HG03565 (cell line): Measurements from ENCODE around the gene CYB5RL.
"Not testable (repeated sequence)": the region's sequence is repeated elsewhere in the genome, so short reads cannot be mapped to it uniquely, and the experiment has no call there.

ENCODE experiments used
- ATAC-seq: cut with Tn5 transposase; IDR thresholded peaks from one replicate; pipeline ENCODE4 v1.9.1; 2021; ENCODE audit warnings: mild to moderate bottlenecking, moderate library complexity; ENCODE audit not compliant: unreplicated experiment

Gene CYB5RL

DNA sequence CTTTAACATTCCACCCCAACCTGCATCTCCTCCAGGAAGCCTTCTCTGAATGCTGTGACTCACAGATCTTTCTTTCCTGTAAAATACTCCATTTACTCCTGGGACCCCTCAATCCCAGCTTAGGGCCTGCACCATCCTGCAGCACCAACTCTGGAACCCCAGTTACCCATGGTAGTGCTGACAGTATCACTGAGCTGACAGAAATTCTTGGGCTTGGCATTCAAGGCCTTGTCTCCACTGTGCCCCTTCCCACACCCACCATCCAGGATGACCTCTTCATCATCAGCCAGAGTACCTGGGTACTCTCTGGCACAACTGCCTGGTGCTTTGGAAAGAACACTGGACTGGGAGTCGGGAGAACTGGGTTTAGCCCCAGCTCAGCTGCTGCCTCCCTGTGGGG lies 8.3 kb downstream of the CYB5RL start:
- no peak for ATAC-seq

DNA sequence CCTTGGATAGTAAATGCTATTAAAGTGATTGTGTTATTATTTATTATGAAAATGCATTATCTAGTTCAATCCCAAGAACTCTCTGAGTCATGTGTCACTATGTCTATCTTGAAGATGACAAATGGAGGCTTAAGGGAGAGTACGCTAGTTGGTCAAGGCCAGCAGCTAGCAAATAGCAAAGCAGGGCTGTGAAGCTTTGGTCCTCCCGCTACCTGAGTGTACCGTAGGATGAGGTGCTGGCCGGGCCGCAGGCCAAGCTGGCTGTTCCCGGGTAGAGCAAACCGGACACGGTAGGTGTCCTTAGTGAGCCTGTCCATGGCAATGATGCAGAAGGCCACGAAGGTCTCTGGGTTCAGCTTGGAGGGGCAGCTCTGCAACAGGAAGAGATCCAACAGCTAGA lies 9.3 kb downstream of the CYB5RL start:
- no peak for ATAC-seq

- no peak for ATAC-seq
Observed at GRCh38 chr1:54188291-54188690, 11.5 kb downstream of the CYB5RL start.

GRCh38 chr1:54186056-54186455 lies 13.8 kb downstream of the CYB5RL start:
- ATAC-seq = no peak

DNA sequence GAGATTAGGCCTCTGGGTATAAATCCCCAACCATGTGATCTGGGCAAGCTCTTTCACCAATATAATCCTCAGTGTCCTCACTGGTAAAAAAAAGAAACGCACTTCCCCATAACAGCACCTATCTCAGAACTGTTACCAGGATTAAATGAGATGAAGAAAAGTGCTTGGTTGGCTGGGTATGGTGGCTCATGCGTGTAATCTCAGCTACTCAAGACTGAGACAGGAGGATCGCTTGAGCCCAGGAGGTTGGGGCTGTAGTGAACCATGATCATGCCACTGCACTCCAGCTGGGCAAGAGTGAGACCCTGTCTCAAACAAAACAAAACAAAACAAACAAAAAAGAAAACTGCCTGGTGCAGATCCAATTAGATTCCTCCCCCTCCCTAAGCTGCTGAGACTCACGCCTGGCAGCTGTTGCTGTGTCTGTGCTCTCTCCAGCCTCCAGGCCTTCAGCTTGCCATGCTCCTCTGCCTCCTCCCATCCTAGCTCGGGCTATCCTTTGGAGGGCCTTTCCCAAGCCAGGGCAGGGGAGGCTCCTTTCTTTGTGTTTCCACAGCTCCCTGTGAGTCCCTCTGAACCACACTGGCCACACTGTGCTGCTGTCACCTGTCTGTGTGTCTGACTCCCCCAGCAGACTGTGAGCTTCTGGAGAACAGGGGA lies 19.0 kb downstream of the CYB5RL start:
- ATAC-seq = no peak

DNA sequence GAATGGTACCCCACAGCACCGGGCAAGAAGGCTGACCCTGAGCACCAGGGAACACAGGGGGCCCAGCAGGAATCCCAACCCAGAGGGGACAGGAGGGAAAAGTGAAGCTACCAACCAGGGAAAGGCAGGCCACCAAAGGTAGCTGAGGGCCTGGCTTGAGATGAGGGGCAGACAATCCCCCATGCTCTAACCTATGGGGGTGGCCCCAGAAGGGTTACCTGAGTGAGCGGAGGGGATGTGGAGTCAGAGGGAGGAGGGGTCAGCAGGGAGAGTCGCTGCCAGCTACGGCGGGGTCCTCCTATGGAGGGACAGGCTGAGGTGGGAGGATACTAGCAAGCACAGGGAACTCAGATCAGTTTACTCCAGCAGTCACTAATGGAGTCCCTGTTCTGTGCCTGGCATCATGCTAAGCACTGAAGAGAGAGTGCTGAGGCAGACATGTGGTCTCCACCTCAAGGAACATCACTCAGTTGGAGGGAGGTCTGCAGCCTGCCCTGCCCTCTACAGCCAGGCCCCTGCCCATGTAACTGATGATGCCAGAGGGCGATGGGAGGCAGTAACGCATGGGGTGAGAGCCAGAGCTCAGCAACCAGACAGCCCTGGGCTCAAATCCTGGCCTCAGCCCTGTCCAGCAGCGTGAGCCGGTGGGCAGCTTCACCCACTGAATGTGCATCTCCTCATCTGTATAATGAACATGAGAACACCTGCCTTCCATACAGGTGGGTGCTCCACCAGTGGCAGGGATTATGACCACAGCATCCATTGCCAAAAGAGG lies 21.3 kb downstream of the CYB5RL start:
- no peak for ATAC-seq

- no peak for ATAC-seq
Observed at GRCh38 chr1:54177726-54178125, 22.1 kb downstream of the CYB5RL start.

- ATAC-seq = no peak
Observed at GRCh38 chr1:54176621-54177327, 23.1 kb downstream of the CYB5RL start.

DNA sequence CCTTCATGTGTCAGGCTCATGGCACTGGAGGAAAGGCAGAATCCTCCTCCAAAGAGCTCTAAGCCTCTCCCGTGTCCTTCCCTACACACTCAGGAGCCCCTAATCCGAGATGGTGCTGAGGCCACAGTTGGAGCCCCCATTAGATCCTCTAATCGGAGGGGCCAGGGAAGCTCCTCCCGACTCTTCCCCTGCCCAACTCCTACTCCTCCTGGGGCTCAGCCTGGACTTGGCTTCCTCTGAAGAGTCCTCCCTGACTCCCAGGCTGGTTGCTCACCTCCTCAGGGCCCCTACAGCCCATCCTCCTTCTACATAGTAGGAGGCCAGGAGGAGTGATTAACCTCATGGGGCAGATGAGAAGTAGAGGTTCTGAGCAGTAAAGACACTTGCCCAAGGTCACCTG lies 25.7 kb downstream of the CYB5RL start:
- ATAC-seq = no peak

- no peak for ATAC-seq
Observed at GRCh38 chr1:54173681-54174080, 26.1 kb downstream of the CYB5RL start.

DNA sequence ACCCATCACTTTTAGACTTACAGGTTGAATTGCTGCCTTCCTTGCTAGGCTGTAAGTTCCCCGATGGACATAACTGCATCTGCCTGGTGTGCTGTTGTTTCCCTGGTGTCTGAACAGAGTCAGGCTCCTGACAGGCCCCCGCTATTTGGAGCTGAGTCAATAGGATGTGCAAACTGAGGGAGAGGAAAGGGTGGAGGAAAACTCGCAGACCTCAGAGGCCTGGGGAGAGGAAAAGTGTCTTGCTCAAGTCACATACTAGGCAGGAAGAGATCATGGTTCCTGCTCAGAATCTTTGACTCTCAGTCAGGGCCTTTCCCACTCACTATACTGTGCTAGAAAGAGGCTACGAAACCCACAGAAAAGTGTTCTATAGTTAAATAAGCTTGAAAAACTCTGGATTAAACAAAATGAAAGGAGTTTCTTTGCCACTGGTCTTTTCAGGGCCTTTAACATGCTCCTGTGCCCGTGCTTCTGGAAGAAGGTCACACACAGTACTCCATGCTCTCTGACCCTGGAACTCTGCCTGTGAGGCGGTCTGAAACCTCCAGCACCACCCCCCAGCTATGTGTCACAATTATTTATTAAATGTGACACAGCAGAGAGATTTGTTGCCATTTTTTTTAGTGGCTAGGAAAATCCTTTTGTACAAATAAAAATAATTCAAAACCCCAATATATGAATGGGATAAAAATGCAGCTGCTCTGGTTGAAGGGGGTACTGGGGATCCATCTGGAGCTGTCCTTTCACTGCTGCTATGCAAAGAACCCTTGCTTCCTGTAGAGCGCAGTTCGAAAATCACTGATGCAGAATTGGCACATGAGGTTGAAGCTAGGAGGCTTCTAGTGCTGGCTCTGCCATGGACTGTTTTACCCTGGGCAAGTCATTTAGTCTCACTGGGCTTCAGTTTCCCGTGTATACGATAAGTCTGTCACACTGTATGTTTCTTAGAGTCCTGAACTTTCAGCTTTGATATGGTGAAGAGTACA lies 26.9 kb downstream of the CYB5RL start:
- ATAC-seq = no peak

- ATAC-seq = no peak
Observed at GRCh38 chr1:54171606-54172005, 28.2 kb downstream of the CYB5RL start.

DNA sequence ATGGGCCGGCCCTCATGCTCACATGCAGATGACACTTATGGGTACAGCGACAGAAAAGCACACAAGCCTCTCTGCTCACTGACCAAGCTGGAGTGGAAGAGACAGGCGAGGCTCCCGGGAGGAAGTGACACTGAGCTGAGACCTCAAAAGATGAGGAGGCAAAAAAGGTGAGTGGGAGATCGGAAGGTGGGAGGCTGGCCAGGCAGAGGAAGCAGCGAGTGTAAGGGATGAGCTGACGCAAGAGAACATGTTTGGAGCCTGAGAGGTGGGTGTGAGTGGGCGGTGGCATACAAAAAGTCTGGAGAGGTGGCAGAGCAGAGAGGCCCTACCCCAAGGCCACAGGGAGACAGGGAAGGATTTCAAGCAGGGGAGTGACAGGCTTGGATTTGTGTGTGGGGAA lies 28.8 kb downstream of the CYB5RL start:
- no peak for ATAC-seq

GRCh38 chr1:54169068-54169467 lies 30.8 kb downstream of the CYB5RL start:
- ATAC-seq = no peak

DNA sequence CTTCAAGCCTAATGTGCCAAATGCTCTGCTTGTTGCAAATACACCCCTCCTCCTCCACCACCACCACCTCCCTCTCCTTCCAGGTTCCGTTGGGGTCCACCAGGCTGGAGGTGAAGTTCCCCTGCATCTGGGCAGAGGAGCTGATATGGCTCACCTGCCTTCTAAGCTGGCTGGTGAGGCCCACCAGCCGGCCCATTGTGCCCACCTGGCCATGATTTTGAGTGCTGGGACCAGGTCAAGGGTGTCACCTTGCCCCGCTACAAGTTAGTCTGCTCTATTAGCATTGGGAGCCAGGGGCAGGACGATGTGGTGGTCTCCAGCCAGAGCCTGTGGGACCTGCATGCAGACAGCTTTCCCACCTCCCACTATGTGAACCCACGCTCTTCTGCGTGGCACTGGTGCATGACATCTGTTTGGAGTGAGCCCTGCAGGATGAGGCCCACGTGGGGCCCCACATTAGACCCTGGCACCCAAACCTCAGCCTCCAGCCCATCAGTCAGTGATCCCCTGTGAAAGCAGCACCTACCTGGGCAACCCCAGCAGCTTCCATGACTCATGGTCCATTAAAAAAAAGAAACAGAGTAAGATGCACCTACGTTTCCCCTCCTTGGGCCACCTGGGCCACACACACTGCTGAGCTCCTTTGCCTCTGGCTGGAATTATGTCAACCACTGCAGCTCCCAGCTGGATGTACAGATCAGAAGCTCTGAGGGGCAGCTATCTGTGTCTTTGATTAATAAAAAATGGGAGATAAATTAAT lies 31.4 kb downstream of the CYB5RL start:
- ATAC-seq = no peak

- ATAC-seq = no peak
Observed at GRCh38 chr1:54167422-54168139, 32.2 kb downstream of the CYB5RL start.

GRCh38 chr1:54166357-54166756 lies 33.5 kb downstream of the CYB5RL start:
- ATAC-seq = not testable (repeated sequence)

DNA sequence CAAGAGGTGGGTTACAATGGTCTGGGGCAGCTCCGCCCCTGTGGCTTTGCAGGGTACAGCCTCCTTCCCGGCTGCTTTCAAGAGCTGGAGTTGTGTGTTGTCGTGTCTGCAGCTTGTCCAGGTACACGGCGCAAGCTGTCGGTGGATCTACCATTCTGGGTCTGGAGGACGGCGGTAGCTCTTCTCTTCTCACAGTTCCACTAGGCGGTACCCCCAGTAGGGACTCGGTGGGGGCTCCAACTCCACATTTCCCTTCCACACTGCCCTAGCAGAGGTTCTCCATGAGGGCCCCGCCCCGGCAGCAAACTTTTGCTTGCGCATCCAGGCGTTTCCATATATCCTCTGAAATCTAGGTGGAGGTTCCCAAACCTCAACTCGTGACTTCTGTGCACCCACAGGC lies 34.7 kb downstream of the CYB5RL start:
- no peak for ATAC-seq

DNA sequence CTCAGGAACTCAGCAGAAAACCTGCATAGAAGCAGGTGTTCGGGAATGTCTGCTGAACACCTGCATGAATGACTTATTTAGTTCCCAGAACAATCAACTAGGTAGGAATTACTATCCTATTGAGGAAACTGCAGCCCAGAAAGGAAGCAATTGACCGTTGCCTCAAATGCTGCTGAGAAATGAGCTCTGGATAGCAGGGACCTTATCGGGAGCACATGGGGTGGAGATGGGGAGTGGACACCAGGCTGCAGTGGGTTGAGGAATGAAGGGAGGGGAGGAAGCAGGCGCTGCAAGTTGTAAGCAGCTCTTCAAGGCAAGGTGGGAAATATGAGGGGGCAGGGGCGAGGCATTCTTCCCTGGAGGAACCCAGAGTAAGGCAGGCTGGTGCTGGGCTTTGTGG lies 36.3 kb downstream of the CYB5RL start:
- ATAC-seq = no peak
